ENCODE measurements around the gene GAPVD1. TPM values are rescaled to one million over a fixed set of nuclear protein-coding genes. Genes with fewer than 3 reads are reported as not detected.
"Not testable (repeated sequence)": the region's sequence is repeated elsewhere in the genome, so short reads cannot be mapped to it uniquely, and the experiment has no call there.

Gene GAPVD1
- total and polyA plus RNA-seq, 2 of the 8 experiments (the other 6 are each of a cell fraction or from before 2014, with no cell fraction given) = 5.5 to 40.5 TPM

GRCh38 chr9:125262294-125262991, 817 bp downstream of the GAPVD1 start (continued):
- TF ChIP-seq TBP (IDR thresholded peaks at IDR 0.05; ENCODE audit: low read depth, low read length) = no peak
- TF ChIP-seq TEAD4 (IDR thresholded peaks at IDR 0.05; ENCODE audit: low read depth, low read length) = no peak
- no peak for TF ChIP-seq HDAC2 (IDR thresholded peaks at IDR 0.05; ENCODE audit: borderline replicate concordance in 1 of 2, low read depth in 2 of 2, low read length in 2 of 2)

- not testable (repeated sequence) for H3K4me1 ChIP-seq (replicated peaks in 1 of 4; ENCODE audit: control insufficient read depth in 3 of 4, insufficient read depth in 4 of 4, low read length in 3 of 4); H3K14ac ChIP-seq (ENCODE audit: insufficient read length); H2BK5ac ChIP-seq (ENCODE audit: low read depth, low read length); H4K8ac ChIP-seq (ENCODE audit: extremely low read depth, insufficient read depth, low read length); H3K27me3 ChIP-seq (replicated peaks in 1 of 4; ENCODE audit: control insufficient read depth in 3 of 4, extremely low read depth in 1 of 4, insufficient read depth in 3 of 4, low read length in 3 of 4); H3K18ac ChIP-seq (ENCODE audit: extremely low read depth, low read length); H3K4me2 ChIP-seq (ENCODE audit: insufficient read depth in 1 of 2, low read depth in 2 of 2, low read length in 2 of 2); H2BK120ac ChIP-seq (replicated peaks; ENCODE audit: low read depth, low read length); H2BK15ac ChIP-seq (ENCODE audit: low read length); H3K79me1 ChIP-seq (ENCODE audit: low read depth, low read length); H3K23ac ChIP-seq (ENCODE audit: insufficient read length); H2BK20ac ChIP-seq (ENCODE audit: low read length); H3K9ac ChIP-seq (replicated peaks in 1 of 4; ENCODE audit: extremely low read depth in 1 of 4, low read depth in 3 of 4, low read length in 3 of 4); H4K20me1 ChIP-seq (replicated peaks in 1 of 2; ENCODE audit: control insufficient read depth in 1 of 2, insufficient read depth in 2 of 2, low read length in 2 of 2); H4K5ac ChIP-seq (ENCODE audit: insufficient read length, low read depth, low read length); H3K36me3 ChIP-seq (ENCODE audit: control insufficient read depth in 2 of 4, insufficient read depth in 4 of 4, low read length in 3 of 4); H3K4me3 ChIP-seq (ENCODE audit: extremely low read depth in 1 of 4, insufficient read depth in 2 of 4, low read depth in 3 of 4, low read length in 4 of 4); H3K56ac ChIP-seq (replicated peaks; ENCODE audit: insufficient read length, low read depth, low read length); H2BK12ac ChIP-seq (ENCODE audit: low read depth, low read length); H4K91ac ChIP-seq (replicated peaks; ENCODE audit: insufficient read length, low read length); H3K27ac ChIP-seq (ENCODE audit: low read depth, low read length); H3K9me3 ChIP-seq (ENCODE audit: insufficient read depth in 2 of 2, low read depth in 1 of 2, low read length in 1 of 2); H3K23me2 ChIP-seq (ENCODE audit: low read depth, low read length); FAIRE-seq; H2AK5ac ChIP-seq (ENCODE audit: low read depth, low read length); H3K4ac ChIP-seq (replicated peaks; ENCODE audit: insufficient read length, low read depth, low read length); DNase-seq (ENCODE audit: low read depth in 1 of 2, low spot score in 2 of 2); H2AFZ ChIP-seq (ENCODE audit: low read length)
- 91% methylated on average over 7 of the region's 7 CpGs; no CpG with 5 or more reads in 1 of the 2 experiments for WGBS, 2 experiments (ENCODE audit: extremely low coverage in 1 of 2, insufficient coverage in 1 of 2, insufficient read length in 1 of 2, insufficient replicate concordance in 2 of 2, low coverage in 1 of 2, low lambda C conversion rate in 2 of 2, missing lambda C conversion rate in 1 of 2)
- H3K79me2 ChIP-seq (ENCODE audit: control insufficient read depth in 1 of 2, insufficient read depth in 2 of 2, low read length in 2 of 2) = peaks cover 0 to 52% of the 10 kb centered on the region in 2 experiments; a peak in 2 of 4 replicates
- CTCF ChIA-PET (ENCODE audit: partially characterized antibody) = interaction anchor here (0.6 kb wide), 1 partner anchor 59 kb away, joined by 6 read pairs; no protein-coding TSS in a partner anchor
- POLR2A ChIA-PET (ENCODE audit: partially characterized antibody) = interaction anchor here (0.9 kb wide), 1 partner anchor 23 kb away, joined by 3 read pairs; the partner anchor contains the start of gene HSPA5
These were observed 2.4 kb downstream of the GAPVD1 start for GRCh38 chr9:125264068-125264467.
